Hepatocyte (in vitro differentiated cells): ENCODE measurements around the gene MT1M. TPM values are rescaled to one million over a fixed set of nuclear protein-coding genes. Genes with fewer than 3 reads are reported as not detected.
A peak's percentile ranks its signal among the peaks of the same experiment; 100 is the strongest.

Source experiments
- DNase-seq: peaks from one replicate; pipeline ENCODE4 v3.0.0-alpha.2; 2016; ENCODE audit warnings: low spot score
- H2AFZ ChIP-seq: fragments of 200-600 bp; sonication (generic); 2 replicates; pipeline ENCODE4 v1.6.0; 2016; ENCODE audit warnings: antibody characterized with exemption, mild to moderate bottlenecking
- H3K27ac ChIP-seq: fragments of 200-600 bp; sonication (generic); 2 replicates; pipeline ENCODE4 v1.5.1; 2016; ENCODE audit warnings: mild to moderate bottlenecking
- H3K27me3 ChIP-seq: fragments of 200-600 bp; sonication (generic); 2 replicates; pipeline ENCODE4 v1.6.1; 2016
- H3K36me3 ChIP-seq: fragments of 200-600 bp; sonication (generic); replicated peaks from 2 replicates; pipeline ENCODE4 v1.5.1; 2016; ENCODE audit warnings: low read depth; ENCODE audit not compliant: insufficient read depth
- H3K4me1 ChIP-seq: fragments of 200-600 bp; sonication (generic); 2 replicates; pipeline ENCODE4 v1.5.1; 2016; ENCODE audit warnings: mild to moderate bottlenecking, moderate library complexity; ENCODE audit not compliant: insufficient read depth
- H3K4me2 ChIP-seq: fragments of 200-600 bp; sonication (generic); 2 replicates; pipeline ENCODE4 v1.6.0; 2016
- H3K4me3 ChIP-seq: fragments of 200-600 bp; sonication (generic); 2 replicates; pipeline ENCODE4 v1.5.1; 2016; ENCODE audit warnings: mild to moderate bottlenecking
- H3K79me2 ChIP-seq: fragments of 200-600 bp; sonication (generic); 2 replicates; pipeline ENCODE4 v1.6.0; 2017; ENCODE audit warnings: mild to moderate bottlenecking
- H3K9me2 ChIP-seq: fragments of 200-600 bp; sonication (generic); replicated peaks from 2 replicates; pipeline ENCODE4 v1.6.0; 2017; ENCODE audit warnings: mild to moderate bottlenecking; ENCODE audit not compliant: insufficient read depth
- H3K9me3 ChIP-seq: fragments of 200-600 bp; sonication (generic); 2 replicates; pipeline ENCODE4 v1.5.1; 2016; ENCODE audit warnings: low read depth, mild to moderate bottlenecking
- H4K20me1 ChIP-seq: fragments of 200-600 bp; sonication (generic); 2 replicates; pipeline ENCODE4 v1.6.0; 2016; ENCODE audit warnings: mild to moderate bottlenecking; ENCODE audit not compliant: insufficient read depth, poor library complexity, severe bottlenecking
- CTCF ChIP-seq: fragments of 200-600 bp; sonication (generic); IDR thresholded peaks from 2 replicates; pipeline ENCODE4 v1.5.1; 2016; ENCODE audit warnings: antibody characterized with exemption, mild to moderate bottlenecking; ENCODE audit not compliant: poor library complexity
- EZH2 ChIP-seq: fragments of 200-600 bp; sonication (generic); IDR thresholded peaks from 2 replicates; pipeline ENCODE4 v1.6.1; 2016; ENCODE audit warnings: antibody characterized with exemption, mild to moderate bottlenecking, borderline replicate concordance
- EZH2phosphoT487 ChIP-seq: fragments of 200-600 bp; sonication (generic); IDR thresholded peaks from one replicate; pipeline ENCODE4 v1.6.1; 2018; ENCODE audit warnings: antibody characterized with exemption, mild to moderate bottlenecking, low read depth, moderate library complexity; ENCODE audit not compliant: unreplicated experiment, severe bottlenecking
- WGBS: methylation state at CpG from one replicate; pipeline ENCODE4 v1.1.6; 2016; ENCODE audit warnings: low lambda C conversion rate; ENCODE audit errors: missing lambda C conversion rate; 5-methylcytosine and 5-hydroxymethylcytosine counted together
- polyA plus RNA-seq: library from polyadenylated mRNA; unstranded; fragments of >200 nt; fragmentation: Nextera tagmentation; extraction: Ambion mirVana; gene quantifications from 2 replicates; pipeline ENCODE4 v1.2.1, GENCODE V29; 2016
- total RNA-seq: library from RNA; depleted of rRNA; stranded (reverse); fragments of >200 nt; gene quantifications from 2 replicates; pipeline ENCODE4 v1.2.3, GENCODE V29; 2014

MT1M gene
- total and polyA plus RNA-seq, 2 experiments from 2014 or later = 0.60 TPM; not detected in 1

GRCh38 chr16:56653218-56653617 is 20.8 kb downstream of the MT1M start:
- WGBS = 88% methylated on average over 7 of the region's 7 CpGs

GRCh38 chr16:56657555-56658326 is 25.3 kb downstream of the MT1M start, which contains the start of gene MT1F:
Gene MT1F, plus strand, starts transcription at chr16:56657959. Its CDS starts 100 bp downstream, at chr16:56658059.
- 2% methylated on average over 35 of the region's 46 CpGs for WGBS
- no peaks in the 10 kb centered on the region for H4K20me1 ChIP-seq
- no peaks in the 10 kb centered on the region for H3K79me2 ChIP-seq
- no peak within 1 kb of the TSS for H3K4me3 ChIP-seq
- H3K4me1 ChIP-seq = no peaks in the 10 kb centered on the region
- no peak within 1 kb of the TSS for H3K27ac ChIP-seq
- no peaks in the 10 kb centered on the region for H3K36me3 ChIP-seq
- peak within 1 kb of the TSS; percentile 92 for H3K4me2 ChIP-seq
- peak; percentile 87 for DNase-seq
- TF ChIP-seq CTCF = no peak
- no peak for TF ChIP-seq EZH2phosphoT487
- TF ChIP-seq EZH2 = peak; percentile 51
- H3K9me3 ChIP-seq = no peaks in the 10 kb centered on the region
- H2AFZ ChIP-seq = peak within 1 kb of the TSS; percentile 68
- peaks cover 57% of the 10 kb centered on the region for H3K27me3 ChIP-seq
- no peaks in the 10 kb centered on the region for H3K9me2 ChIP-seq

More at GRCh38 chr16:56653218-56653617, 20.8 kb downstream of the MT1M start:
- H3K9me3 ChIP-seq = no peaks in the 10 kb centered on the region
- no peak overlapping the region for H3K4me2 ChIP-seq
- no peaks in the 10 kb centered on the region for H3K36me3 ChIP-seq
- H4K20me1 ChIP-seq = no peaks in the 10 kb centered on the region
- H3K4me1 ChIP-seq = no peaks in the 10 kb centered on the region
- H3K9me2 ChIP-seq = no peaks in the 10 kb centered on the region
- peaks cover 36% of the 10 kb centered on the region for H3K27me3 ChIP-seq
- no peak for DNase-seq
- H3K4me3 ChIP-seq = no peak overlapping the region
- no peaks in the 10 kb centered on the region for H3K79me2 ChIP-seq
- no peak overlapping the region for H3K27ac ChIP-seq
- no peak overlapping the region for H2AFZ ChIP-seq
- no peak for TF ChIP-seq EZH2phosphoT487

DNA sequence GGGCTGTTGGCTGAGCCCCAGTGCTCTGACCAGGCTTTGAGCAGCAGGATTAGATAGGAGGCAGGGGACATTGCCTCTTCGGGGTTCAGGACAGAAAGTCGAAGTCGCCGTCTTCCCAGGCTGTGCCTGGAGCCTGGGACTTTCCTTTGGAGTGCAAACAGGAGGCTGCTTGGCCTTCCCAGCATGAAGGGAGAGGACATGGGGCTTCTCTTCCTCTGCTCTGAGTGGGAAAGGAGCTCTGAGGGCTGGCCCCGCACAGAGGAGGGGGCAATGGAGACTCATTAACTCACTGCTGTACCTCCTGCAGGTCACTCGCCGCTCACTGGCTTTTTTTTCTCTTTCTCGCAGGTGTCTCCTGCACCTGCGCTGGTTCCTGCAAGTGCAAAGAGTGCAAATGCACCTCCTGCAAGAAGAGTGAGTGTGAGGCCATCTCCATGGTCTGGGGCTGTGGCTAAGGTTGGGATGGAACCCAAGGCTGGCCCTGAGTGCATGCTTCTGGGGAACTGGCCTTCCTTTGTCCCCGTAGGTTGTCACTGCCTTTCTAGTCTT is 25.9 kb downstream of the MT1M start:
- Histone ChIP-seq H3K9me2 (no peaks in the 10 kb centered on the region), H3K4me2 (peak overlapping the region; percentile 92), H2AFZ (peak overlapping the region; percentile 68), H3K9me3 (no peaks in the 10 kb centered on the region), H3K27ac (no peak overlapping the region), H3K27me3 (peaks cover 58% of the 10 kb centered on the region), H3K4me3 (no peak overlapping the region), H4K20me1 (no peaks in the 10 kb centered on the region), H3K36me3 (no peaks in the 10 kb centered on the region), H3K4me1 (no peaks in the 10 kb centered on the region), H3K79me2 (no peaks in the 10 kb centered on the region)
- TF ChIP-seq EZH2 (no peak), CTCF (no peak), EZH2phosphoT487 (no peak)
- 22% methylated on average over 10 of the region's 10 CpGs for WGBS
- DNase-seq = no peak
